ENCODE measurements around the gene CHST12. TPM values are rescaled to one million over a fixed set of nuclear protein-coding genes. Genes with fewer than 3 reads are reported as not detected.

Gene CHST12
- total RNA-seq (2014; rRNA removed; shearing (Covaris generic)): 13.4 and 17.7 TPM in 2 replicates
- 11.1 and 14.6 TPM in 2 replicates for polyA plus RNA-seq (2015; cell fraction: cytosol; rRNA removed)
- polyA plus RNA-seq (2015; cell fraction: nucleus; rRNA removed): 8.3 and 8.6 TPM in 2 replicates

- DNase-seq (ENCODE audit: low read depth): peak; percentile 83
These were observed at the start of gene CHST12 for GRCh38 chr7:2403014-2403717. Gene CHST12 (plus strand): TSS chr7:2403611. CDS start chr7:2432640, 29,029 bp downstream.

- DNase-seq (ENCODE audit: low read depth): peak; percentile 80
These were observed 49.5 kb upstream of the CHST12 start for GRCh38 chr7:2353936-2354185.

- DNase-seq (ENCODE audit: low read depth): peak; percentile 77
These were observed 49.0 kb upstream of the CHST12 start, which contains the start of gene EIF3B for GRCh38 chr7:2354186-2354938. Gene EIF3B (plus strand): TSS chr7:2354827. CDS start chr7:2354922, 95 bp downstream.

GRCh38 chr7:2354939-2355704 lies 48.3 kb upstream of the CHST12 start:
- DNase-seq (ENCODE audit: low read depth): no peak

GRCh38 chr7:2355705-2356008 lies 47.8 kb upstream of the CHST12 start:
- no peak for DNase-seq (ENCODE audit: low read depth)

GRCh38 chr7:2357165-2357564 lies 46.2 kb upstream of the CHST12 start:
- no peak for DNase-seq (ENCODE audit: low read depth)

GRCh38 chr7:2357571-2357970 lies 45.8 kb upstream of the CHST12 start:
- no peak for DNase-seq (ENCODE audit: low read depth)

- no peak for DNase-seq (ENCODE audit: low read depth)
These were observed 44.4 kb upstream of the CHST12 start for GRCh38 chr7:2358968-2359527.

- DNase-seq (ENCODE audit: low read depth): no peak
These were observed 43.8 kb upstream of the CHST12 start for GRCh38 chr7:2359610-2360009.

- no peak for DNase-seq (ENCODE audit: low read depth)
These were observed 42.6 kb upstream of the CHST12 start for GRCh38 chr7:2360796-2361195.

GRCh38 chr7:2362385-2363088 lies 40.9 kb upstream of the CHST12 start:
- no peak for DNase-seq (ENCODE audit: low read depth)

GRCh38 chr7:2369139-2369538 lies 34.3 kb upstream of the CHST12 start:
- no peak for DNase-seq (ENCODE audit: low read depth)

GRCh38 chr7:2371329-2371728 lies 32.1 kb upstream of the CHST12 start:
- DNase-seq (ENCODE audit: low read depth): no peak

GRCh38 chr7:2372724-2373123 lies 30.7 kb upstream of the CHST12 start:
- DNase-seq (ENCODE audit: low read depth): no peak

- DNase-seq (ENCODE audit: low read depth): no peak
These were observed 30.3 kb upstream of the CHST12 start for GRCh38 chr7:2373124-2373556.

GRCh38 chr7:2373646-2374045 lies 29.8 kb upstream of the CHST12 start:
- no peak for DNase-seq (ENCODE audit: low read depth)

- no peak for DNase-seq (ENCODE audit: low read depth)
These were observed 29.0 kb upstream of the CHST12 start for GRCh38 chr7:2374401-2374800.

- no peak for DNase-seq (ENCODE audit: low read depth)
These were observed 28.3 kb upstream of the CHST12 start for GRCh38 chr7:2374830-2375728.

- no peak for DNase-seq (ENCODE audit: low read depth)
These were observed 26.9 kb upstream of the CHST12 start for GRCh38 chr7:2376351-2377154.
